SKM-1 treated with dmso at 0.1 percent for 144 hours (cell line): ENCODE measurements around the gene DNMBP.

Experiments used
- DNase-seq: peaks from one replicate; lab custom pipeline; 2025; ENCODE audit not compliant: unreplicated experiment; lab: John Stamatoyannopoulos, UW

DNMBP gene

DNA sequence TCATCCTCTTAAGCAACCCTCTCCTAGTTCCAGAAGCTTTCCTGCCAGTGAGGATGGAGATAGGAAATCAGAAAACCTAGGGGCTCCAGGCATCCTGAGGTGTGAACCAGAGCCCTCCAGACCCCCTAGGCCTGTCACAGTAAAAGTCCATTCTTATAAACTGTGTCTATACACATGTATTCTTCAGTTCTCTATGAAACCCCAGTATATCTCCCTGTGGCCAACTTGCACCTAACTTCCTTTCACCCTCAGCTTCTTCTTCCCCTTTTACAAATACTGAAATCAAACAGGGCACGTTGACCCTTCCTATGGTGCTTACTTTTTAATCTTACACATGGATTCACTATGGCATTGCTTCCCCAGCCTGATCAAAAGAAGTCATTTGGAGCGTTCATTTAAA is 168.9 kb downstream of the DNMBP start:
- peak; percentile 61 for DNase-seq

DNA sequence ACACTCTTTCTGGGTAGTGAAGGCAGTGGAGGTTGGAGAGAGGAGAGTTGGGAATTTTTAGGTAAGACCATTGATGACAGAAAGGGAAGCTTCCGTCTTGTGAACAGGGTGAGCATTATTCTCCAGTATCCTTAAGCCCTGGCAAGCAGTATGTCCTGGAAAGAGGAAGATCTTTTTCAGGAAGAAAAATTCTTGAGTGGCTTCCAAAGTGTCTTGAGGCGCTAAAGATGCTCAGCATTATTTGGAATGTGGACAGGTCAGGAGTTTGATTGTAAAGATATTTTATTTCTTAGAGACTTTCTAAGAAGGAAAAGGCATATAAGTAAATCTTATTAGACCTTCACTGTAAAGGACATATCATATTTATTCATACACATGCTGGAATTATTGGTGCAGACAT is 173.0 kb downstream of the DNMBP start:
- DNase-seq, result no peak

DNA sequence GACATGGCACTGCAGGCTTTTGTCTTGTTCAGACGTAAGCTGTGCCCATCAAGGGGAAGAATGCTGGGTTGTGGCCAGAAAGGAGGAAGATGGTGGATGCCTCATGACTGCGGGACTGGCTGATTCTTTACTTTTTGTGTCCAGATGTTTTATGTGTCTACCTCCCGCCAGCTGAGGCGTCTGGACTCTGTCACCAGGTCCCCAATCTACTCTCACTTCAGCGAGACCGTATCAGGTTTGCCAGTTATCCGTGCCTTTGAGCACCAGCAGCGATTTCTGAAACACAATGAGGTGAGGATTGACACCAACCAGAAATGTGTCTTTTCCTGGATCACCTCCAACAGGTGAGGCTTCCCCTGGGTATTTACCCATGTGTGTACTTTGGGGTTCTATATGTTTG is 173.8 kb downstream of the DNMBP start:
- DNase-seq, result no peak

DNA sequence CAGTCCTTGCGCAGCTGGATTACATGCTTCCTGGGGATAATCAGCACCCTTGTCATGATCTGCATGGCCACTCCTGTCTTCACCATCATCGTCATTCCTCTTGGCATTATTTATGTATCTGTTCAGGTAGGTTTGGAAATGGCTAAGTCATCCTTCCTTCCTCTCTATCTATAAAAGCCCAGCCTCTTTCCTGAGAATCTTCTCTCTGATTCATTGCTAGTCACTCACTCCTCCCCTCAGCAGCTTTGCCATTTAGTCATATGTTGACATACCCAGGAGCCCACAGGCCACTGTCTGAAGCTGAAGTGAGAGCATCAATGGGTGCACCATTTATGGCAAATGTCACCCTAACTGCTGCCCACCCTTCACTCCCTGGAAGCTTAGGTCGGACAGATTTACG is 175.3 kb downstream of the DNMBP start:
- no peak for DNase-seq

DNA sequence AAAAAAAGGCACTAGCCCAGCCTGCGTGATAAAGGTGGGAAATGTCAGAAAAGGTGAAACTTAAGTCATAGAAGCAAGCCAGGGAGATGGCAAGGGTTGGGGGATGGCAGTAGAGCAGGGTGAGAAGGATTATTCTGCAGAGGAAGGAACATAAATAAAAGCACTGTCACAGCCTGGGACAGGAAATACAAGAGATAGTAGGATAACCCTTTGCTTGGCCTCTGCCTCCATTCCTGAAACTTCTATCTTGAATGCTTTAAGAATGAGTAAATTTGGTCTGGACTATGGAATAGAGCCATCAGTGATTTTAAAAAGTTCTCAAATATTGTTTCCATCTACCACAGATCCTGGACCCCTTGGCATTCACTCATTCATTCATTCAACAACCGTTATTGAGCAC is 177.3 kb downstream of the DNMBP start:
- DNase-seq, result no peak

DNA sequence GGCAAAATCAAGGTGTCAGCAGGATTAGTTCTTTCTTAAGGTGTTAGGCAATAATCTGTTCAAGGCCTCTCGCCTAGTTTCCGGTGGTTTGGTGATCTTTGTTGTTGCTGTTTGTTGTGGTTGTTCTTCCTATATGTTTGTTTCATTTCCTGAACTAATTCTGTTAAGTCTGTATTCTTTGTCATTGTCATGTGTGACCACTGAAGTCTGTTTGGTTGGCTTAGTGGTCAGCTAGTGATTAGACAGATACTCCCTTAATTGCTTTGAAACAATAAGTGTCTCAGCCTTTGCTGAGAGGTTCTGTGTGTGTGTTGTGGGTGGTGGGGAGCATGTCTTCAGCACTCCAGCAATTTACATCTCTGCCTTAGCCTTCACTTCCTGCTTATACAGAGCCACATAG is 181.3 kb downstream of the DNMBP start:
- DNase-seq, result no peak

DNA sequence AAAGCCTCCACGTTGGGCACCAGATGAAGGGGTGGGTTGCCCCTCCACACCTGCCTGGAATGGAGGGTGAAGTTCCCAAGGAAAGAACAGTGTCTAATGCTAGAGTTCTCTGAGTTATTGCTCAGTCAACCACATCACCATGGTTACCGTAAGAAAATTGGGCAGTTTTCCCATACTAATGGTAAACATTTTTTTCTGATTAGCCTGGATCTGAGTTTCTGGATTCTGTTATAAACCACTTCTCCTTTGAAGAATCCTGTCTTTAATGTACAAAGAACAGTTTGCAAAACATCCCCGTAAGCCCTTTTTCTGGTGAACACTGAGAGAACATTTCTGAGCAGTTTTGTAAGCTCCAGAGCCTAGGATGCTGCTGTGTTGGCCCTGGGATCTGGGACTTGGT is 181.8 kb downstream of the DNMBP start:
- no peak for DNase-seq
